Measurements from ENCODE around the gene MIF4GD. TPM values are rescaled to one million over a fixed set of nuclear protein-coding genes. Genes with fewer than 3 reads are reported as not detected.

The MIF4GD gene
- total and polyA plus RNA-seq, 2 of the 4 experiments (the other 2 are of a cell fraction) = 4.1 to 6.9 TPM

- Histone ChIP-seq H3K4me2 (ENCODE audit: low read depth, low read length) (peak overlapping the region; percentile 82; the same call in 1 of the 2 replicates), H2BK15ac (ENCODE audit: low read depth, low read length) (no peak overlapping the region), H3K18ac (ENCODE audit: low read depth, low read length) (no peak overlapping the region), H3K9me3 (ENCODE audit: control insufficient read depth, insufficient read depth, low read length) (no peaks in the 10 kb centered on the region), H4K20me1 (ENCODE audit: insufficient read depth, low read length) (no peaks in the 10 kb centered on the region), H3K4me3 (ENCODE audit: insufficient read depth, low read depth, low read length) (no peak overlapping the region), H3K27ac (ENCODE audit: insufficient read depth, low read length) (no peak overlapping the region), H3K23ac (ENCODE audit: low read depth, low read length) (no peak overlapping the region), H3K9me1 (ENCODE audit: insufficient read depth, low read length) (peaks cover 4% of the 10 kb centered on the region; the same call in 1 of the 2 replicates), H4K8ac (ENCODE audit: low read depth in 2 of 2, low read length in 2 of 2) (no peak overlapping the region), H2AK5ac (ENCODE audit: low read depth, low read length) (no peak overlapping the region), H4K91ac (ENCODE audit: insufficient read depth, low read depth, low read length) (no peak overlapping the region), H4K5ac (ENCODE audit: low read depth, low read length) (no peak overlapping the region), H3K79me1 (ENCODE audit: low read depth in 1 of 2, low read length in 2 of 2) (peaks cover 0 to 13% of the 10 kb centered on the region in 2 experiments; a peak in 1 of 4 replicates), H2BK20ac (ENCODE audit: low read depth, low read length) (no peak overlapping the region), H3K4me1 (ENCODE audit: control insufficient read depth, insufficient read depth, low read length) (no peaks in the 10 kb centered on the region), H3K56ac (ENCODE audit: extremely low read depth, insufficient read depth, low read length) (no peak overlapping the region), H2AK9ac (replicated peaks; ENCODE audit: low read depth, low read length, poor library complexity) (peak overlapping the region; percentile 1), H2AFZ (replicated peaks; ENCODE audit: low read length, poor library complexity) (no peak overlapping the region), H3K27me3 (ENCODE audit: control insufficient read depth, insufficient read depth, low read length) (no peaks in the 10 kb centered on the region), H3K4ac (ENCODE audit: low read depth, low read length) (no peak overlapping the region), H3K14ac (replicated peaks; ENCODE audit: low read depth, low read length) (no peak overlapping the region), H3K36me3 (ENCODE audit: control insufficient read depth, insufficient read depth, low read length) (peaks cover 3% of the 10 kb centered on the region; the same call in 1 of the 2 replicates), H2BK120ac (ENCODE audit: low read depth, low read length) (no peak overlapping the region), H2BK5ac (ENCODE audit: low read depth, low read length, poor library complexity, severe bottlenecking) (no peak overlapping the region), H3K9ac (ENCODE audit: low read depth, low read length) (no peak overlapping the region)
- in situ Hi-C loops (cut with MboI; ENCODE audit: low sequenced_read_pairs) (no loop called here), dilution Hi-C loops (cut with HindIII; ENCODE audit: low sequenced_read_pairs, unreplicated experiment) (no loop called here), intact Hi-C loops (cut with micrococcal nuclease) (no loop called here)
- no peak for TF ChIP-seq MAZ (IDR thresholded peaks at IDR 0.05; ENCODE audit: borderline replicate concordance, low read depth, low read length)
- TF ChIP-seq NFE2L2 (IDR thresholded peaks at IDR 0.05; ENCODE audit: low read depth, low read length) = no peak
- TF ChIP-seq CHD1 (IDR thresholded peaks at IDR 0.05; ENCODE audit: low read depth, low read length) = no peak
- TF ChIP-seq POLR2A (IDR thresholded peaks at IDR 0.05; ENCODE audit: low read depth, low read length) = no peak
- no peak for TF ChIP-seq CTCF (conservative IDR thresholded peaks at IDR 0.05; ENCODE audit: low read depth, low read length)
- TF ChIP-seq MAFK (IDR thresholded peaks at IDR 0.05; ENCODE audit: low read depth, low read length) = no peak
- TF ChIP-seq FOS (IDR thresholded peaks at IDR 0.05; ENCODE audit: low read depth, low read length) = no peak
- no peak for TF ChIP-seq USF2 (IDR thresholded peaks at IDR 0.05; ENCODE audit: low read depth, low read length)
- TF ChIP-seq RFX5 (IDR thresholded peaks at IDR 0.05; ENCODE audit: low read depth, low read length) = no peak
- no peak for TF ChIP-seq ELK1 (IDR thresholded peaks at IDR 0.05; ENCODE audit: borderline replicate concordance, low read depth, low read length)
- TF ChIP-seq RAD21 (IDR thresholded peaks at IDR 0.05; ENCODE audit: low read length) = no peak
- TF ChIP-seq CEBPB (IDR thresholded peaks at IDR 0.05; ENCODE audit: low read depth, low read length) = no peak
- TF ChIP-seq BHLHE40 (IDR thresholded peaks at IDR 0.05; ENCODE audit: low read depth, low read length) = no peak
- TF ChIP-seq RCOR1 (IDR thresholded peaks at IDR 0.05; ENCODE audit: insufficient replicate concordance, low read length) = no peak
- no peak for TF ChIP-seq SMC3 (IDR thresholded peaks at IDR 0.05; ENCODE audit: low read depth, low read length)
- no peak for TF ChIP-seq MXI1 (IDR thresholded peaks at IDR 0.05; ENCODE audit: borderline replicate concordance, low read depth, low read length)
- DNase-seq = no peak
- POLR2A ChIA-PET (ENCODE audit: unreplicated experiment) = no interaction called here
- CTCF ChIA-PET = interaction anchor here (1.2 to 1.7 kb wide), 4 partner anchors 8 to 105 kb away, joined by 4 to 15 read pairs (median 5); partner anchors contain the start of gene MIF4GD
- no TSS peak for BruUV-seq (replicated peaks)
- no peak for ATAC-seq (ENCODE audit: low read depth)
- no CpG with 5 or more reads among the region's 2 CpGs for WGBS, 2 experiments (ENCODE audit: extremely low coverage in 2 of 2, insufficient read length in 1 of 2)
These were observed 17.3 kb upstream of the MIF4GD start for GRCh38 chr17:75288359-75288758.

Measured in IMR-90 (cell line).